K562 (cell line): ENCODE data around the gene COL9A2. TPM values are rescaled to one million over a fixed set of nuclear protein-coding genes. Genes with fewer than 3 reads are reported as not detected.

ENCODE experiments used
- DDX20 ChIP-seq: fragments of 450-650 bp; IDR thresholded peaks from 2 replicates; pipeline ENCODE4 v1.6.1; 2016; ENCODE audit warnings: missing genetic modification characterization, low read depth, mild to moderate bottlenecking, missing compliant biosample characterization, moderate library complexity
- E2F1 ChIP-seq: sonication (generic); formaldehyde crosslinking; IDR thresholded peaks from 2 replicates; pipeline ENCODE4 v1.8.1; 2023; ENCODE audit warnings: mild to moderate bottlenecking, missing genetic modification reagents, moderate library complexity
- E2F5 ChIP-seq: sonication (generic); formaldehyde crosslinking; IDR thresholded peaks from 2 replicates; pipeline ENCODE4 v1.8.0; 2022; ENCODE audit warnings: mild to moderate bottlenecking, missing genetic modification reagents
- FUS ChIP-seq: fragments of 200-400 bp; formaldehyde crosslinking; optimal IDR thresholded peaks from 2 replicates; pipeline ENCODE3; 2017; ENCODE audit warnings: low read depth, low read length
- HNRNPK ChIP-seq: fragments of 200-400 bp; formaldehyde crosslinking; IDR thresholded peaks from one replicate; pipeline ENCODE4 v1.6.1; 2018; ENCODE audit warnings: mild to moderate bottlenecking, low read depth, low read length; ENCODE audit not compliant: poor library complexity, severe bottlenecking
- LCOR ChIP-seq: sonication (generic); formaldehyde crosslinking; IDR thresholded peaks from 2 replicates; pipeline ENCODE4 v1.8.0; 2022; ENCODE audit warnings: mild to moderate bottlenecking, missing genetic modification reagents
- MEIS2 ChIP-seq: fragments of 450-650 bp; IDR thresholded peaks from 2 replicates; pipeline ENCODE4 v1.6.1; 2014; ENCODE audit warnings: mild to moderate bottlenecking; ENCODE audit not compliant: partially characterized antibody
- MTF1 ChIP-seq: fragments of 250-450 bp; sonication (Bioruptor Pico); IDR thresholded peaks from 2 replicates; pipeline ENCODE4 v1.9.0; 2021; ENCODE audit warnings: moderate library complexity, mild to moderate bottlenecking, inconsistent platforms, borderline replicate concordance
- NUFIP1 ChIP-seq: fragments of 450-650 bp; IDR thresholded peaks from 2 replicates; pipeline ENCODE4 v1.6.1; 2018; ENCODE audit not compliant: partially characterized antibody
- PPARD ChIP-seq: fragments of 250-450 bp; sonication (Bioruptor Pico); IDR thresholded peaks from 2 replicates; pipeline ENCODE4 v1.8.0; 2022; ENCODE audit warnings: inconsistent platforms, mild to moderate bottlenecking, moderate library complexity
- PRMT5 ChIP-seq: sonication (generic); formaldehyde crosslinking; IDR thresholded peaks from 2 replicates; pipeline ENCODE4 v1.5.0; 2020; ENCODE audit warnings: missing genetic modification reagents
- PTBP1 ChIP-seq: fragments of 200-400 bp; formaldehyde crosslinking; IDR thresholded peaks from 2 replicates; pipeline ENCODE4 v1.6.1; 2017; ENCODE audit warnings: low read depth, low read length
- RAD21 ChIP-seq, 2 experiments: fragments of 250-450 bp in 1 of 2; fragments of 450-650 bp in 1 of 2; sonication (Bioruptor Pico) in 1 of 2; formaldehyde crosslinking in 1 of 2; IDR thresholded peaks in 1 of 2; conservative IDR thresholded peaks in 1 of 2; 2 replicates each; pipeline versions ENCODE4 v1.4.0 to v1.8.0; 2020 to 2022; ENCODE audit warnings: mild to moderate bottlenecking in 2 of 2, moderate library complexity in 1 of 2
- RCOR1 ChIP-seq, 2 experiments: IDR thresholded peaks; 2 replicates each; pipeline ENCODE4 v1.6.1; 2012; ENCODE audit warnings: low read depth in 2 of 2, low read length in 2 of 2, borderline replicate concordance in 1 of 2, improper control_type of control experiment in 1 of 2
- SMAD4 ChIP-seq: fragments of 250-450 bp; sonication (Bioruptor Pico); conservative IDR thresholded peaks from 2 replicates; pipeline ENCODE4 v1.8.0; 2021; ENCODE audit warnings: inconsistent platforms, mild to moderate bottlenecking, moderate library complexity
- SOX6 ChIP-seq: fragments of 450-650 bp; IDR thresholded peaks from 2 replicates; pipeline ENCODE4 v1.6.1; 2014; ENCODE audit warnings: mild to moderate bottlenecking
- TBL1XR1 ChIP-seq, 2 experiments: IDR thresholded peaks; 2 replicates each; pipeline ENCODE4 v1.6.1; 2012; ENCODE audit warnings: improper control_type of control experiment in 2 of 2, low read length in 2 of 2, mild to moderate bottlenecking in 1 of 2
- TEAD4 ChIP-seq, 2 experiments: sonication (generic) in 1 of 2; formaldehyde crosslinking in 1 of 2; IDR thresholded peaks; 2 replicates each; pipeline versions ENCODE4 v1.6.1 to v1.8.0; 2012 to 2022; ENCODE audit warnings: borderline replicate concordance in 1 of 2, inconsistent platforms in 1 of 2, low read length in 1 of 2, mild to moderate bottlenecking in 1 of 2, missing genetic modification reagents in 1 of 2
- ZBTB7A ChIP-seq: IDR thresholded peaks from 2 replicates; pipeline ENCODE4 v1.6.1; 2011; ENCODE audit warnings: low read depth, mild to moderate bottlenecking, low read length, moderate library complexity, borderline replicate concordance; ENCODE audit not compliant: control insufficient read depth
- polyA plus RNA-seq, 8 experiments: library from polyadenylated mRNA; depleted of rRNA in 4 of 8; stranded (reverse) in 5 of 8; unstranded in 3 of 8; fragments of >200 nt; fragmentation: Nextera tagmentation in 2 of 8; fragmentation: Illumina TruSeq in 1 of 8; extraction: Ambion mirVana in 2 of 8; extraction: Trizol in 1 of 8; gene quantifications; 2 replicates each; pipeline versions ENCODE4 v1.2.1 to v1.2.3, GENCODE V29; 2011 to 2014; ENCODE audit warnings: inconsistent platforms in 1 of 8, missing spikeins in 1 of 8
- total RNA-seq, 7 experiments: library from RNA; depleted of rRNA in 6 of 7; stranded (reverse); fragments of >200 nt in 6 of 7; fragmentation: Illumina TruSeq in 2 of 7; extraction: Trizol in 2 of 7; gene quantifications; 2 replicates each; pipeline versions ENCODE4 v1.2.1 to v1.2.3, GENCODE V29; 2011 to 2021; ENCODE audit warnings: low replicate concordance in 1 of 7
- TF ChIP-seq, protein P1 (sequence below): sonication (generic); formaldehyde crosslinking; IDR thresholded peaks from 2 replicates; pipeline ENCODE4 v1.8.0; 2023; ENCODE audit warnings: missing genetic modification reagents, mild to moderate bottlenecking, borderline replicate concordance

Gene COL9A2
- total and polyA plus RNA-seq, 9 of the 15 experiments (the other 6 are each of a cell fraction or from before 2014, with no cell fraction given), result 0.03 to 2.2 (median 0.31) TPM

DNA sequence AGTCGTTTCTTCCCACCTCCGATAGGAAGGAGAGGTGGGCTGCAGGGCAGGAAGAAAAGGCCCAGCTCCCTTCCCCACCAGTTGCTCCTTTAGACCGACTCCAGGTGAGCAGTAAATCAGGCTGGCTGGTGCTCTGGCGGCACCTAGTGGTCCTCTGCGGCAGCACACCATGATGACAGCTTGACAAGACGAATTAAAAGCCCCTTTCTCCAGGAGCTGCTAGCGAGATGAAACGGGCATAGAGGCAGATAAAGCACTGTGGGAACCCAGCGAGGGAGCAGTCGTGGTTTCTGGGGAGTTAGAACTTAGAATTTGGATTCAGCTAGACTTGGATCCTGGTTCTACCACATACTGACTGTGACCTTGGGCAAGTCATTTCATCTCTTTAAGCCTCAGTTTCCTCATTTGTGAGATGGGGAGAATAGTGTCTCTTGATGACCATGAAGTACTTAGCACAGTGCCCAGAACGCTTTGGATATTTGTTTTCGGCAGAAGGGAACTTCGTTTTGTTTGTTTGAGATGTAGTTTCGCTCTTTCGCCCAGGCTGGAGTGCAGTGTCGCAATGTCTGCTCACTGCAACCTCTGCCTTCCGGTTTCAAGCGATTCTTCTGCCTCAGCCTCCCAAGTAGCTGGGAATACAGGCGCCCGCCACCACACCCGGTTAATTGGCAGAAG, 21.8 kb upstream of the COL9A2 start (continued):
- no peak for TF ChIP-seq E2F5 (CRISPR knock-in tag)
- TF ChIP-seq LCOR (CRISPR knock-in tag), result peak; percentile 85; the same call in 1 of the 2 replicates
- peak; percentile 93 to 97 for TF ChIP-seq RAD21 (CRISPR knock-in tag; conservative IDR thresholded peaks at IDR 0.05 in 1 of 2, IDR thresholded peaks at IDR 0.05 in 1 of 2)
- TF ChIP-seq, protein P1, sequence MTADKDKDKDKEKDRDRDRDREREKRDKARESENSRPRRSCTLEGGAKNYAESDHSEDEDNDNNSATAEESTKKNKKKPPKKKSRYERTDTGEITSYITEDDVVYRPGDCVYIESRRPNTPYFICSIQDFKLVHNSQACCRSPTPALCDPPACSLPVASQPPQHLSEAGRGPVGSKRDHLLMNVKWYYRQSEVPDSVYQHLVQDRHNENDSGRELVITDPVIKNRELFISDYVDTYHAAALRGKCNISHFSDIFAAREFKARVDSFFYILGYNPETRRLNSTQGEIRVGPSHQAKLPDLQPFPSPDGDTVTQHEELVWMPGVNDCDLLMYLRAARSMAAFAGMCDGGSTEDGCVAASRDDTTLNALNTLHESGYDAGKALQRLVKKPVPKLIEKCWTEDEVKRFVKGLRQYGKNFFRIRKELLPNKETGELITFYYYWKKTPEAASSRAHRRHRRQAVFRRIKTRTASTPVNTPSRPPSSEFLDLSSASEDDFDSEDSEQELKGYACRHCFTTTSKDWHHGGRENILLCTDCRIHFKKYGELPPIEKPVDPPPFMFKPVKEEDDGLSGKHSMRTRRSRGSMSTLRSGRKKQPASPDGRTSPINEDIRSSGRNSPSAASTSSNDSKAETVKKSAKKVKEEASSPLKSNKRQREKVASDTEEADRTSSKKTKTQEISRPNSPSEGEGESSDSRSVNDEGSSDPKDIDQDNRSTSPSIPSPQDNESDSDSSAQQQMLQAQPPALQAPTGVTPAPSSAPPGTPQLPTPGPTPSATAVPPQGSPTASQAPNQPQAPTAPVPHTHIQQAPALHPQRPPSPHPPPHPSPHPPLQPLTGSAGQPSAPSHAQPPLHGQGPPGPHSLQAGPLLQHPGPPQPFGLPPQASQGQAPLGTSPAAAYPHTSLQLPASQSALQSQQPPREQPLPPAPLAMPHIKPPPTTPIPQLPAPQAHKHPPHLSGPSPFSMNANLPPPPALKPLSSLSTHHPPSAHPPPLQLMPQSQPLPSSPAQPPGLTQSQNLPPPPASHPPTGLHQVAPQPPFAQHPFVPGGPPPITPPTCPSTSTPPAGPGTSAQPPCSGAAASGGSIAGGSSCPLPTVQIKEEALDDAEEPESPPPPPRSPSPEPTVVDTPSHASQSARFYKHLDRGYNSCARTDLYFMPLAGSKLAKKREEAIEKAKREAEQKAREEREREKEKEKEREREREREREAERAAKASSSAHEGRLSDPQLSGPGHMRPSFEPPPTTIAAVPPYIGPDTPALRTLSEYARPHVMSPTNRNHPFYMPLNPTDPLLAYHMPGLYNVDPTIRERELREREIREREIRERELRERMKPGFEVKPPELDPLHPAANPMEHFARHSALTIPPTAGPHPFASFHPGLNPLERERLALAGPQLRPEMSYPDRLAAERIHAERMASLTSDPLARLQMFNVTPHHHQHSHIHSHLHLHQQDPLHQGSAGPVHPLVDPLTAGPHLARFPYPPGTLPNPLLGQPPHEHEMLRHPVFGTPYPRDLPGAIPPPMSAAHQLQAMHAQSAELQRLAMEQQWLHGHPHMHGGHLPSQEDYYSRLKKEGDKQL (CRISPR knock-in tag), result peak; percentile 78; the same call in 1 of the 2 replicates
- no peak for TF ChIP-seq MTF1 (CRISPR knock-in tag)
- peak; percentile 93 for TF ChIP-seq MEIS2
- no peak for TF ChIP-seq FUS
- no peak for TF ChIP-seq PRMT5 (CRISPR knock-in tag)
- no peak for TF ChIP-seq PPARD (CRISPR knock-in tag)
- TF ChIP-seq PTBP1, result 0 out of 2 replicates have a peak, but pooled peaks have one; percentile 38
- TF ChIP-seq SMAD4 (CRISPR knock-in tag), result peak; percentile 50; the same call in 1 of the 2 replicates
- TF ChIP-seq HNRNPK, result no peak
- TF ChIP-seq ZBTB7A, result peak; percentile 21; the same call in 1 of the 2 replicates
- no peak for TF ChIP-seq DDX20 (tag)
- no peak for TF ChIP-seq SOX6
- TF ChIP-seq E2F1 (CRISPR knock-in tag), result no peak
- TF ChIP-seq RCOR1 (IDR thresholded peaks at IDR 0.05; ENCODE audit: borderline replicate concordance in 1 of 2, low read depth in 2 of 2, low read length in 2 of 2), result peak in 1 of 2 experiments; percentile 82; a peak in 2 of 4 replicates
- peak; percentile 21 to 49; a peak in 2 of 4 replicates for TF ChIP-seq TBL1XR1 (IDR thresholded peaks at IDR 0.05; ENCODE audit: low read length in 2 of 2)
- TF ChIP-seq NUFIP1, result no peak
- TF ChIP-seq TEAD4 (IDR thresholded peaks at IDR 0.05; ENCODE audit: low read length), result no peak
- no peak for TF ChIP-seq TEAD4 (CRISPR knock-in tag; IDR thresholded peaks at IDR 0.05; ENCODE audit: borderline replicate concordance)
